ENCODE data around the gene UBL4B.
"Not testable (repeated sequence)": the region's sequence is repeated elsewhere in the genome, so short reads cannot be mapped to it uniquely, and the experiment has no call there.

Gene UBL4B, protein sequence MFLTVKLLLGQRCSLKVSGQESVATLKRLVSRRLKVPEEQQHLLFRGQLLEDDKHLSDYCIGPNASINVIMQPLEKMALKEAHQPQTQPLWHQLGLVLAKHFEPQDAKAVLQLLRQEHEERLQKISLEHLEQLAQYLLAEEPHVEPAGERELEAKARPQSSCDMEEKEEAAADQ

DNA sequence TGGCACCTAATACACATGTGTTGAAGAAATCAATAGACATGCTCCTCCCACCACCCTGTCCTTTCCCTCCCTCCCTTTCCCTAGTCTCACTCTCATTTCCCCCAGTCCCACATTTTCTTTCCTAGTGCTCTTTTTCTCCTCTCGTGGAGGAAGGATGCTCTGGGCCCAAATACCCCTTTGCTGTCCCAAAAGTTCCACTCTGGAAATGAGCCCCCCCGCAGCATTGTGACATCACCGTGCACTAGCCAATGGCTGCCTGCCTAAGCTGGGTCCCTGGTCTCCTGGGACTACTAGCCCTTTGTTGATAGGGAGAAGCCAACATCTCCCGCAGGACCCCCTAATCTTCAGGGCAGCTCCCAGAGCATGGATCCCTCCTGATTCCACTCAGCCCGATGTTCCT, at the start of gene UBL4B:
TSS of gene UBL4B (plus strand) at position 301 of the 400 bp plus-strand sequence. CDS start at position 393, 92 bp downstream.
- no peak for DNase-seq (ENCODE audit: low spot score)

DNA sequence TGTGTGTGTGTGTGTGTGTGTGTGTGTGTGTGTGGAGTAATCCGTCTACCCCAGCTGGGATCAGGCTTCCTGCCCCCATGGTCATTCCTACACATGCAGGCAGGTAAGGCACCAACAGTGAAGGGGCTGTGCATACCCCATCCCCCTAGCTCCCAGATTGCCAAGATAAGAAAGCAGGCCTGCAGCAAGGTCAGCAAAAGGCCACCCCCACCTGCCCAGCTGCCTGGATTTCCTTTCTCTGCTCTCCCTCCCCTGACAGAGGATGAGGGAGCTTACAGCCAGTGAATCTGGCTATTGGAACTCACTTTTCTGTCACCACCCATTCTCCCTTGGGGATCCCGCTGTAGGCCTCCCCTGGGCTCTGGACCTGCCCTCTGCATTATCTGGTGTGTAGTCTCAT, 49.6 kb upstream of the UBL4B start:
- no peak for DNase-seq (ENCODE audit: low spot score)

DNA sequence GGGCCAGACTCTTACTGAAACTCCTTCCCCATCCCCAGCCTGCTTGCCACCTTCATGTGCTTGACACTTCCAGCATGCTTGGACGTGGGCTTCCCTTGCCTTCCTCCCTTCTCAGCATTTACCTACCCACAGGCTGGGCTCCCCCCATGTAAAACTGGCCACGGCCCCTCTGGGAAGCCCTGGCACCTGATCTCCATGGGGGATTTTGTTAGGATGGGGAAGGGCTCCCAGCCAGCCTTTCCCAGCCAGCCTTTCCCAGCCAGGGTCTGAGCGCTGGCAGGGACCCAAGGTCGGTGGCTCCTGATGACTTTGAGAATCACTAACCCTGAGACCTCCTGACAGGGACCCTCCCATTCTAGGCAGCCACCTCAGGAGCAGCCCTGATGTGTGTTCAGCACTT, 48.5 kb upstream of the UBL4B start:
- DNase-seq (ENCODE audit: low spot score): no peak

DNA sequence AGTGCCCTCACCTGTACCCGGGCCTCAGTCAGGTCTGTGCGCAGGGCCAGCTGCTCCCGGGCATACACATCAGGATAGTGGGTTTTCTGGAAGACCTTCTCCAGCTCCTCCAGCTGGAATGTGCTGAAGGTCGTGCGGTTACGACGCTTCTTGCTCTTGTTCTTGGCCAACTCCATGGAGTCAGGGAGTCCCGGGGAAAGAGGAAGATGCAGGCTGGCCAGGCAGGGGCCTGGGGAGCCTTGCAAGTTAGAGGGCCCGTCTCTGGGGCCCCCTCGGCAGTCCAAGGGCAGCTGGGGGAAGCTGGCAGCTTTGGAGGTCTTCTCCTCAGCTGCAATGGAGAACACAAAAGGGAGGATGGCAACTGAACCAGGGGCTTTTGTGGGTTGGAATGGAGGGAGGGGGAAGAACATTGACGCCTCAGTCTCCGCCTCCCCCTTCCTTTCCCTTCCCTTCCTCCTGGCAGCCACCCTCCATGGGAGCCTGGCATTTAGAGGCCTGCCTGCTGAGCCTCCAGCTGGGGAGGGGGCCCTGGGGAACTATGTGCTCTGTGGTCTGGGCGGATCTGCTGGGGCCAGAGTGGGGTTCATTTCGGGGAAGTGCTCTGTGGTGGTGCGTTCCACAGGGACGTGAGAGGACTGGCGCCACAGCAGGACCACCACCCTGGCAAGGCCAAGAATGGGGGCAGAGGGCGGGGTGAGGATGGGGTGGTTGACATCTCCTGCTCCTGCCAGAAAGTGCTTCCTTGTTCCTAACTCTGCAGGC, 47.5 kb upstream of the UBL4B start:
- DNase-seq (ENCODE audit: low spot score): no peak

DNA sequence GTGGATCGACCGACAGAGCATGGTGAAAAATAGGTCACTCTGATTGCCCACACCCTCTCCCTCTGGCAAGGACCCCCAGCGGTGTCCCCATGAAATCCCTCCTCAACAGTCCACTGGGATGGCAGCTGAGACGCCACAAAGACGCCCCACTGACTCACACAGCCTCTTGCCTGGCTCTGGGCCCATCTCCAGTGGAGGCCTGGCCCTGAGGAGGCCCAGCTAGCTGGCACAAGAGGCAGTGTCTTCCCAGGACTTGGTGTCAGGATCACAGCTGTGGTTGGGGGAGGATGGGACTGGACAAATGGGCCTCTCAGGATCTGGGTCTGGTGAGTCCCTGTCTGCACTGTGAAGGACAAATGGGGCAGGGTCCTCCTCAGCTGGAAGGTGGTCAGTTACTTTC, 46.4 kb upstream of the UBL4B start:
- DNase-seq (ENCODE audit: low spot score): no peak

DNA sequence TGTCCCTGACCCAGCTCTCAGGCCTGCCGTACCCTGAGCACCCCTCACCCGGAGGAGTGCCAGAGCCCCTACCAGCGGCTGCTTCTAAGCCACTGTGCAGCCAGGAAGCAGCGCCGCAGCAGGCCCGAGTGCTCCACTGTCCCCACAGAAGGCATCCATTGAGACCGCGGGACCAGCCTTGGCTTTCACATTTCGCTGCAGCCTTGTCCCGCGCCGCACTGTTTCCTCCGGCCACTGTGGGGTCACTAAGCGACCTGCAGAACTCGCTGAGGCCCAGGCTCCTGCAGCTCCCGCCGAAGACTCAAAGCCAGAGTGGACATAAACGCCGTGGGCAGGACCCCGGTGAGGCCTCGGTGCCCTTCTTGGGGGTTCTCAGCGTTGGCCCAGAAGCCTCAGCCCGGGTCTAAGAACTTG, 44.8 kb upstream of the UBL4B start:
- DNase-seq (ENCODE audit: low spot score): no peak

DNA sequence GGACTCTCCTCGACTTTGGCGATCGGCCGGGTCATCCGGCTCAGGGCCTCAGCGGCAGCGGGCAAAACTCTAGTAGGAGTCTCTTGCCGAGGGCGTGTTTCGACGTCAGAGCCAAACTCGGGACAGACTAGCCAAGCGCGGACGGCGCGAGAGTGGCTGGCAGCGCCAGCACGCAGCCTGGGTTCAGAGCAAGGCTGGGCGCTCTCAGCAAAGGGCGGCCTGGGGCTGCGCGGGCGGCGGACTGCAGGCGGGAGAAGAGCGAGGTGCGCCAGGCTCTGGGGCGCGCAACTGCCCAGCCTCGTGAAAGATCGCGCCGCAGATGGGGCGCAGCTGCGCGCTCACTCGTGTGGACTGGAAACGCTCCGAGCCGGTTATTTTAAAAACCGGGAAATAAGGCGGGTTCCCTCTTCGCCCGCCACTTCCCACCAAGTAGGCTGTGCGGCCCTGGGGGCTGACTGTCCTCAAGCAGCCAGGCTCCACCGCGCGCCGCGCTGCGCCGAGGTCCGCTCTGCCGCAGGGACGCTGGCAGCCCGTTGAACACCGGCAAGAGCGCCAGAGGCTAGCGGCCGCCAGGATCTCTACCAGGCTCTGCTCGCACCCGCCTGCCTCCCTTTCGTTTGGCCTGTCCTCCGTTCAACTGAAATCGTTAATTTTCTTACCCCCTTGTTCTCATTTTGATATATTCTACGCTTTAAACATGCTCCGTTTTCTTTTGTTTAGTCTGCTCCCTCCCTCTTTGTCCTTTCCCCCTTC, 44.2 kb upstream of the UBL4B start:
- no peak for DNase-seq (ENCODE audit: low spot score)

DNA sequence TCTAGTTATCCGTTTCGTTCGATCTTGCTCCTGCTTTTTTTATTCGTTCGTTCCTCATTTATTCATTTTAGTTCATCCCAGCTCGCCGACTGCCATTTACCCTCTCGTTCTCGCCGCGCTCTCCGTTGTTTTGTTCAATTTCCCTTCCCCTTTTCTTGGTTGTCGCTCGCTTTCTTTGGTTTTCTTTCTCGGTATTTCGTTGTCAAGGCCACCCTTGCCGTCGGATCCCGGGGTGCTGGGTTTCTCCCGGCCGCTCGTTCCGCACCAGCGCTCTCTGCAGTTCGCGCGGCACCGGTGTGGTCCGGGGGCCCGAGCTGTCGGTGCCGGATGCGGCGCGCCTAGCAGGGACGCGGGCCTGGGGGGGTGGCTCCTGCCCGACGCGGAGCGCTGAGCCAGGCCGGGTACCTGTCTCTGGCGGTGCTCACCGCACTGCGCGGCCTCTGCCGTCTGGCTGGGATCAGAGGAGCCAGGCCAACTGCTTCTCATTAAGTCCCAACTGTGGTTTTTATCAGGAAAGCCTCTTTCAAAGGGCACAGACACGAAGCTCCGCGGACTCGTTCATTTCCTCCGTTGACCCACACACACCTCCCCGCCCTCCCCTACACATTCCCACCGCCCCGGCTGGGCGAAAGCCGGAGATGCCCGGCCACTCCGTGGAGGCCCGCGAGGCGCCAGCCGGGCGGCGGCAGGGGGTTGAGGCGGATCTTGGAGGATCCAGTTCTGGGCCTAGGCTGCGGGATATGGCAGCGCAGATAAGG, 43.4 kb upstream of the UBL4B start:
- DNase-seq (ENCODE audit: low spot score): peak; percentile 47

DNA sequence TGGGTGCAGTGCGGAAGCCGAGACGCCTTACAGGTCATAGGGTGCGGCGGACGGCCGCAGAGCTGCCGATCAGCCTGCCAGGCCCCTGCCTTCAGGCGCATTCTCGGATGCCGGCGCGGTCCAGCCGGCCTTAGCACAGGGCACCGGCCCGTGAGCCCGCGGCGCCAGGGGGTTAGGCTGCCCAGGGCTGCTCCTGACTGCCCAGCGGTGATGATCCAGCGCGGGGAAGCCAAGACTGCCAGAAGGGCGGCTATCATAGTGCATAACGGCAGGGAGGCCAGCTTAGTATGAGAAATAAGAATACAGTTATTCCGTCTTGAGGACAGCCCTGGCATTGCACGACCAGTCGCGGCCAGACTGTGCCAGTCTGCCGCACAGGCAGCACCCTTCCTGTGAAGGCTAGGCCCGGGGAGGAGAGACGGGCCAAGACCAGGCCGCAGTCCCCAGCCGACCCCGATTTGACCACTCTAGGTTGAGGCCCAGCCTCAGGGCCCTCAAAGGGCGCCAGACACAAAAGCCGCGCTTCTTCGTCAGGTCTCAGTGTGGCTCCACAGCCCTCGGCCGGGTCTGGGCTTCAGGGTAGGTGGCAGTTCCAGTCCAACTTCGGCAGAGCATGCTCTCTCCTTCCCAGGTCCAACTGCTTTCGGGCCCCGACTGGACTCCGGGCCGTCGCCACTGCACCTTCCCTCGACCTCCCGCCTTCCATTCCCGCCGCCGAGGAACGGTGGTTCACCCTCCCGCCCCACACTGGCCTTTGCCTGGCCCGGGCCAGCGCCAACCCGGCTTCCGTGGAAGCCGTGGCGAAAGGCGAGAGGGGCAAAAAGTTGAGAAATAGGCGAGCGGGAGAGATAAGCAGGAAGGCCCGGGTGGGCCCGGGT, 42.6 kb upstream of the UBL4B start:
- no peak for DNase-seq (ENCODE audit: low spot score)

DNA sequence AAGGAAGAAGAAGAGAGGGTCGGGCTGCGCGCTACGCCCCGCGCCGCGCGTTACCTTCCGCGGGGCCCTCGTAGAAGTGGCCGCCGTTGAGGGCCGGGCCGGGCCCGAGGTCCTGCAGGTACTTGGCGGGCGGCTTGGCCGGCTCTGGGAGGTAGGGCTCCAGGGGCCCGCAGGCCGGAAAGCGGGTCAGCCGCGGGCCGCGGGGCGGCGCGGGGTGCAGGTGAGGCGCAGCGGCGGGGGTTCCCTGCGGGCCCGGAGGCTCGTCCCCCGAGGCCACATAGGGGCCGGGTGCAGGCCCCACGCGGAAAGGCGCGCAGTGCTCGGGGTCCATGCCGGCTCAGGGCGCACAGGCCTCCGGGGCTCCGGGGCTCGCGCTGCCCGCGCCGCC, 42.0 kb upstream of the UBL4B start:
- no peak for DNase-seq (ENCODE audit: low spot score)

DNA sequence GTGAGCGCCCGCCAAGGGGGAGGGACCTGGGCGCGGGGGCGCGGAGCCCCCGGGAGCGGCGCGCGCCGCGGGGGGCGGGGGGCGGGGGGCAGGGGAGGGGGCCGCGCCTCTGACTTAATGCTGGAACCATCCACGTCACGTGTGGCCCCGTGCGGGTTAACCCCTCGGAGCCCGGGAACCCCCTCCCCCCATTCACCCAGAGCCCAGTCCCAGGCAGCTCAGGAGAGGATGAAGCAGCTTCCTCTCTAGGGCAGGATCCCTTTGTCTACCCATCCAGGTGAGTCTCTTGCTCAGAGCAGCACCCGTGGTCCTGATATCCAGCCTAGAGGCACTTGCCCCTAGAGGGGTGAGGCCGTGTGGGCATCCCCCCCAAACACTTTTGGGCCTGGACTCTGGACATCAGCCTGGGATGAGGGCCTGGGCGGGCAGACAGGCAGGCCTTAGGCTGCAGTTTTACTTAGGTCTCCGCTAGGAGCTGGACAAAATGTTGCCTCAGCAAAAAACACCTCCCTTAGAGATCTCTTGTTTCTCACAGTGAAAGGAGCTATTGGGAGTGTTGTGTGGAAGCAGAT, 41.5 kb upstream of the UBL4B start, which contains the start of gene ALX3:
TSS of gene ALX3 (minus strand) at position 2 of the 572 bp plus-strand sequence. CDS start 60 bp downstream, outside the sequence.
- no peak for DNase-seq (ENCODE audit: low spot score)

DNA sequence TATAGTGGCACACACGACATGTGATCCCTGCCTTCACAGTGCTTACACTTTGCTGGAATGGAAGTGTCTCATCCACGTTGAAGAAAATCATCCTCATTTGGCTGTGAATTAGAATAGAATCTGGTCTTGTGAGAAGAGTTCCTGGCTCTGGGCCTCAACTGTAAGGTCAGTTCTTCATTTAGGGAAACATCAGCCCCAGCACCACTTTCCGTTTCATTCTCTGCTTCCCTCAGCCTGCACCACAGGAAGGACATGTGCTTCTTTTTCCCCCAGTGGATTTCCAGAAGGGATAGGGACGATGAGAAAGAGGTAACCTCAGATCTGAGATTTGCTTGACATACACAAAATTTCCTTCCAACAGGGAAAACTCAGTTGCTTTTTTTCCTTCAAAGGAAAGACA, 38.1 kb upstream of the UBL4B start:
- no peak for DNase-seq (ENCODE audit: low spot score)

DNA sequence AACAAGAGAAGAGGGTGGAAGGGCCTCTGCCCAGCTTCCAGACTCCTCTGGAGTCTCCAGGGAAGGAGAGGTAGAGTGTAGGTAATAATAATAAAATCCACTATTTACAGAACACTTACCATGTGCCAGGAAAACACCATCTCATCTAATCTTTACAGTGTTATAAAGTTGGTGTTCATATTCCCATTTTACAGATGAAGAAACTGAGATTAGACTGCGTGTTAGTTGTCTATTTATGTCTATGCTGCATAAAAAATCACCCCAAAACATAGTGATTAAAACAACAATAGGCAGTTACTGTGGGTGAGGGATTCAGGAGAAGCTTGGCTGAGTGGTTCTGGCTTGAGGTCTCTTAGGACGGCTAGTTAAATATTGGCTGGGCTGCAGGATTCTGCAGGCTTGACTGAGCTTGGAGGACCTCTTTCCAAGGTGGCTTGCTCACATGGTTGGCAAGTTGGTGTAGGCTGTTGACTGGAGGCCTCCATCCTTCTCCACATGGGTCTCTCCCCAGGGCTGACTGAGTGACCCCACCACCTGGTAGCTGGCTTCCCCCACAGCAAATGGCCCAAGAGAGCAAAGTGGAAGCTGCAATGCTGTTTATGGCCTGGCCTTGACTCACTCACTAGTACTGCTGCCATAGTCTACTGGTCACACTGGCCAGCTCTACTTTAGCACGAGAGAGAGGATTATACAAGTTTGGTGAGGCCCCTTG, 35.3 kb upstream of the UBL4B start:
- DNase-seq (ENCODE audit: low spot score): no peak

DNA sequence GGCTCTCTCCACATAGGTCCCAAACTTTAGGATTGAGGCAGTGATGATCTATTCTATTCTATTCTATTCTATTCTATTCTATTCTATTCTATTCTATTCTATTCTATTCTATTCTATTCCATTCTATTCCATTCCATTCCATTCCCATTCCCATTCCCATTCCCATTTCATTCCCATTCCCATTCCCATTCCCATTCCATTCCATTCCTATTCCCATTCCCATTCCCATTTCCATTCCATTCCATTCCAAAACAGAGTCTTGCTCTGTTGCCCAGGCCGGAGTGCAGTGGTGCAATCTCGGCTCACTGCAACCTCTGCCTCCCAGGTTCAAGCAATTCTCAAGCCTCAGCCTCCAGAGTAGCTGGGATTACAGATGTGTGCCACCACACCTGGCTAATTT, 32.2 kb upstream of the UBL4B start:
- DNase-seq (ENCODE audit: low spot score): not testable (repeated sequence)

DNA sequence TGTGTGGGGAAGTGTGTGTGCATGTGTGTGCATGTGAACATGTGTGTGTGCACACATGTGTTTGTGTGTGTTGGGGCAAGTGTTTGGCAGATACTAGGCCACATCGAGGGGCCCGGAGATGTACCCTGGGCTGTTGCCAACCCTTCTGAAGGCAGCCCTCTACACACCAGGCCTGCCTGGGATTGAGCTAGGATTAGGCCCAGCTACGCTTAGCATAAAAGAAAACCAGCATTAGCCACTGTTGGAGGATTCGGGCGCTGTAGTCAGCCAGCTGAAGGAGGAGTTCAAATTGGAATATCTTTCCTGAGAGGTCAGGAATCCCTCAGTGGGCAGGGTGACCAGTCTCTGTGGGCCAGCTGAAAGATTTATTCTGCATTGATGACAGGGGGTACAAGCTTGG, 31.2 kb upstream of the UBL4B start:
- DNase-seq (ENCODE audit: low spot score): no peak

DNA sequence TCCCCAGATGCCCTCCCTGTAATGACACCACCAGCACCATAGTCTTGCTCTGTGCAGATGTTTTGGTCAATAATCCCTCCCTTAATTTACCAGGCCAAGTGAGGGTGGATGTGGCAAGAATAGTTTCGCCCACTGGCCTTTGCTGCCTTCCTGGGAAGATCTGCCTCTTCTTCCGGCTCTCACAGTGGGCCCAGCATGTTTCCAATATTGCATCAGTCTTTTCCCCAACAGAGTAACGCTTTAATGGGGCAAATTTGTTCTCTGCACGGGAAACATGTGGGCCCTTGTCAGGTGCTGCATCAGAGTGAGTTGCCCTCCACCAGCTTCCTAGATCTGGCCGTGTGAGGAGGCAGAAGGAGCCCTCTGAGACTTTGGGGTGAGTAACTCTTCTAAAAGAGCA, 29.8 kb upstream of the UBL4B start:
- DNase-seq (ENCODE audit: low spot score): no peak

DNA sequence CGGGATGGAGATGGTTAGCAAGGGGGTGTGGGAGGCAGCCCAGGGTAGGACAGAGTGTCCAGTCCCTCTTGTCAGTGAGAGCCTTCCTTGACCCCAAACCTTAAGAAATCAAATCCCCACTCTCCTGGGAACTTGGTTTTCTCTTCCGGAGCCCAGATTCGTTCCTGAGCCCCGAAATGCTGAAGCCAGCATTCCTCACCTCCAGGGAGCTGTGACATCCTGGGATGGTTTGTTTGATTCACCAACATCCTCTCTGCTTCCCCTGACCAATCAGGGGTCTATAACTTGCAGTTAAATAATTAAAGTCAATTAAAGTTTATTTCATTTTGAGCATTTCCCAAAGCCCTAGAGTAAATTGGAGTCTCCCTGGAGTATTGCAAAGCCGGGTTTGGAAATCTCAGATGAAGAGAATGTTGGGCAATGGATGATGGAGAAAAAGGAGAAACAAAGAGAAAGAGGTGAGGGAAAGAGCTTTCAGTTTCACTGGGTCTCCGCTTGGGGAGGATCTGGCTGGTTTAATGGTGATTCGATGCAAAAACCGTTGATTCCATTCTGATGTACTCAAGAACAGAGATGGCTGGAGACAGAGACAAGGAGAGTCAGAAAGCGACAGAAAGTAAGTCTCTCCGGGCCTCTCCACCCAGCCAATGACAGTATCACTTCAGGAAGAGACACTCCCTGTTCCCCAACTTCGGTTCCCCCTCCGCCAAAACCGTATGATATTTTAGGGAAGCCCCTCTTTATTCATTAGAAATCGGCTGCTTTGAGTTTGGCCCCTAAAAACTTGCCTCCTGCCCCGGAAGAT, 29.0 kb upstream of the UBL4B start:
- DNase-seq (ENCODE audit: low spot score): no peak

DNA sequence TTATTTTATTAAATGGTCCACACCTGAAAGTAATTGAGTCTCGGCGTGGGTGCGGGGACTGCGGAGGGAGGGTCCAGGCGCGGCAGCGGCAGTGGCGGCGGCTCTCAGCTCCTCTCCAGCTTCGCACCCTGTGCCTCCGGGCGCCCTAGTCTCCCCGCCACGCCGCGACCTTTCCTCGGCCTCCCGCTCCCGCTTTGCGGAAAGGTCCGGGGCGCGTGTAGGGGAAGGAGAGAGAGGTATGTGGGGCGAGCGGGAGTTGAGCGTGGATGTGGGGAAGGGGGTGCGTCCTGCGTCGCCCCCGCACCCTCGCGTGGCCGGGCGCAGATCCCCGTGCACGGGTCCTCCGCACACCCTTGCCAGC, 28.4 kb upstream of the UBL4B start:
- no peak for DNase-seq (ENCODE audit: low spot score)

DNA sequence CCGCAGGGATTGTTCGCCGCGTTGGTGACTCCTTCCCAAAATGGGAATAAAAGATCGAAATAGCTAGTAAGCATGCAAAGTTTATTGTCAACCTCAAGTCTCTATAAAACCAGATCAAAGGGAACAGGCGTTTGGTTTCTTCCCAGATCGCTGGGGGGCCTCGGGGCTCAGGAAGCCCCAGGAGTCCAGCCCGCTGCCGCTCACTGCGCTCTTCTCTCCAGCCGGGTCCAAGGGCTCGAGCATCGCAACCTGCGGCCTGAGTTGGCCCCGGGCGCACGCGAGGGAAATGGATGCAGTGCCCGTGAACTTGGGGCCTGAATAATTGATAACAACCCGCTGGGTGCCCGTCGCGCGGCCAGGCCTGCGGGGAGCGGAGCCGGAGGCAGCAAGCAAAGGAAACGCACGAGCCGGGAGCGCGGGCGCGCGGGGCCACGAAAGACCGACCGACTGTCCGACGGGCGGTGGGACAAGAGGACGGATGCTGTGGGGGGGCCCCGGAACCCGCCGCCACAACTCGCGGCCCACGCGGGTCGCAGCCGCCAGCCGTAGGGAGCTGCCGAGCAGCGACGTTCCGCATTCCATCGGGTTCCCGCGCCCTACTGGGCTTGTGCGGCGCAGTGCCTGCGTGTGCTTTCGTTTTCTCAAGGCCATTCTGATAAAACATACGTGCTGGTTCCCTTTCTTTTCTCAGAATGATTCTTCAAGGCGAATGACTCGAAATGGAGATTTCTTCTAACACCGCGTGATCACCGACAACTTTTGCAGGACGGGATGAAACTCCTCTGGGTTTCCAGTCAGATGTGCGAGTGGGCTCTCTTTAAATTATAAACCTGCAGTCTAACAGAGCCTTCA, 27.8 kb upstream of the UBL4B start:
- DNase-seq (ENCODE audit: low spot score): peak; percentile 45
